NCI-H2081 (cell line): ENCODE measurements around the gene BRD3.

Experiments used
- DNase-seq, 2 experiments: peaks; one replicate each; lab custom pipeline; 2025; lab: John Stamatoyannopoulos, UW

Gene BRD3

DNA sequence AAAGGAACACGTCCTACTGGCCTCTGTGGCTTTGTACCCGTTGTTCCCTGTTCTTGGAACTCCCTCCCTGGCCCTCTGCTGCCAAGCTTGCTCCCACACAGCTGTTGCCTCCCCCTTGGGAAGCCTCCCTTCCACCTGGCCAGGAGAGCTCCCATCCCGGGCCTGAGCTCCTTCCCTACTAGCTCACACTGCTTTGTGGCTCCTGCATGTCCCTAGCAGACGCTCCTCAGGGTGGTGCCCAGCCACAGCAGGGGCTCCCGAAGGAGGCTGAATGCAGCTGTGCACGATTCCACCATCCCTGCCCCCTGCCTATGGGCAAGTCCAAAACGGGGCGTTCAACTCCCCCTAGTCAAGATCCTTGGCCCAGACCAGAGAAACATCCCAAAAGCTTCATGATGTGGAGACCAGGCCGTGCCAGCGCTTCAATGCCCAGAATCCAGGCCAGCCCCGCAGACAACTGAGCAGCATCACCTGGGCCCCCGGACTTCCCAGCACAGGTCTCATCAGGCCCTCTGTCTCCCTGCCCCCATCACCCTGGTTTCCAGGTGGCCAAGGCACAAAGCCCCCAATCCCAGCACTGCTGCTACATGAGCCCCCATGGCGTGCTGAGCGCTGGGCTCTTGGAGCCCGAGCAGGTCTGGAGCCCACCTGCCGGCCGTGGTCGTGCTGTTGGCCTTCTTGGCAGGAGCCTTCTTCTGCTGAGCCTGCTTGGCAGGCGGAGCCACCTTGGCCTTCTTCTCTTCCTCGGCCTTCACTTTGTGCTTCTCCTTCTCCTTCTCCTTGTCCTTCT is 28.2 kb downstream of the BRD3 start:
- DNase-seq, result no peak

DNA sequence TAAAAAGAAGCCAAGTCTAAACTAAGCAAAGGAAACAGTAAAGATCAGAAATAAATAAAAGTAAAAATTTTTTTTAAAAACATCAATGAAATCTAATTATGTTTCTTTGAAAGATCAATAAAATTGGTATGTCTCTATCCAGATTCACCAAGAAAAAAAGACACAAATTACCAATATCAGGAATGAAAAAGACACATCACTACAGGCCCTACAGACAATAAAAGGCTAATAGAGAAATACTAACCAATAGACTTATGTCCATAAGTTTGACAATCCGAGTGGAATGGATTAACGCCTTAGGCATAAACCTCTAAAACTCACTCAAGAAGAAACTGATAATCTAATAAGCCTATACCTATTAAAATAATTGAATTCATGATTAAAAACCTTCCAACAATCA is 30.2 kb downstream of the BRD3 start:
- no peak for DNase-seq

DNA sequence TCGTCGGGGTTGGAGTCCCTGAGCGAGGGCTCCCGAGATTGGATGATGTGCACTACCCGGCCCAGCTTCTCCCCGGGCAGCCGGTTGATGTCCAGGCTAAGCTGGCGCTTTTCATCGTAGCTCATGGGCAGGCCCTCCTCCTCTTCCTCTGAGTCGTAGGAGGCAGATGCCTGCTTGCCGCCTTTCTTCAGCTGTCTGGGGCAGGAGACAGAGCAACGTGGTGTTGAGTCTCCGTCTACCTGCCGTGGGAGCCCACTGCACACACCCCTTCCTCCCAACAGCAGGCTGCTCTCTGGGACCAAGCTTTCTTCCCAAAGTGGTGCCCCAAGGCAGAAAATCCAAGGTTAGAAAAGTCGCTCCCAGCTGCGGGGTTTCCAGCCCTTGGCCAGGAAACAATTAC is 31.7 kb downstream of the BRD3 start:
- no peak for DNase-seq

DNA sequence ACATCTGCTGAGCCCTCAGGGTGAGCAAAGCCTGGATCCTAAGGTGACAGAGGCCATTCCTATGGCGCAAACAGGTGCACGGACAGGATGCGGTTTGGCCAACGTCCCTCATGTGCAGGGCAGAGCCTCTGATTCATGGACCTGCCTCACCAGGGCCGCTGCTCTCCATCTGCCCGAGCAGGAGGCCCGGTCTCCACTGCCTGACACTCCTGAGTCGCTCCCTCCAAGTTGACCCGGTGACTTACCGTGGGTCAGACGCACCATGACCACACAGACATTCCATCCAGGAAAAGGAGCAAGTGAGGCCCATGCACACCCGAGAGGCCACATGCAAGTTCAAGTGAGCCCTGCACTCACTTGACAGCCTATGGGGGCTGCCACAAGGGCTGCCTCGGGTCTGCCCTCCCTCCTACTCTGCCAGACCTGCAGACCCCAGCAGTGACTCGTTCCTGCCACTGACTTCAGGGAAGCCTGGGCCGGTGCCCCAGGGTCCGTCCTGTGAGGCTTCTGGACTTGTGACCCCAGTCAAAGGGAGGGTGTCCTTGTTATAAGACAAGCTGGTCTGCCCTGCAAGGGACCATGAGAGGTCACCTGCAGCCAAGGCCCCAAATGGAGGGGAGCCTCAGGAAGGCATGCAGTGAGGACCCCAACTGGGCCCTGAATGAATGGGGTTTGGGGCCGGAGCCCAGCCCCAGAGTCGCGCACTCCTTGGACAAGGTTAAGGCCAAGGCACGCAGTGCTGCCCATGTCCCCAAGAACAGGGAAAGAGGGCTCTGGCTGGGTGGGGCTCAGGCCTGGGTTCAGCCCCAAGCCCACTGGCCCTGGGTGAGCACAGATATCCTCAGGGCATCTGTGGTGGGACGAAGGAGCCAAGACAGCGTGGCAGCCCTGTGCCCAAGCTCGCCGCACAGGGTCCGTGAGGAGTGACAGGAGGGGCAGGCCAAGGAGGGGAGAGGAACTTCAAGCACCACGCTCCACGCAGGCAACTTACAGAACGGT is 32.5 kb downstream of the BRD3 start:
- DNase-seq, result no peak

DNA sequence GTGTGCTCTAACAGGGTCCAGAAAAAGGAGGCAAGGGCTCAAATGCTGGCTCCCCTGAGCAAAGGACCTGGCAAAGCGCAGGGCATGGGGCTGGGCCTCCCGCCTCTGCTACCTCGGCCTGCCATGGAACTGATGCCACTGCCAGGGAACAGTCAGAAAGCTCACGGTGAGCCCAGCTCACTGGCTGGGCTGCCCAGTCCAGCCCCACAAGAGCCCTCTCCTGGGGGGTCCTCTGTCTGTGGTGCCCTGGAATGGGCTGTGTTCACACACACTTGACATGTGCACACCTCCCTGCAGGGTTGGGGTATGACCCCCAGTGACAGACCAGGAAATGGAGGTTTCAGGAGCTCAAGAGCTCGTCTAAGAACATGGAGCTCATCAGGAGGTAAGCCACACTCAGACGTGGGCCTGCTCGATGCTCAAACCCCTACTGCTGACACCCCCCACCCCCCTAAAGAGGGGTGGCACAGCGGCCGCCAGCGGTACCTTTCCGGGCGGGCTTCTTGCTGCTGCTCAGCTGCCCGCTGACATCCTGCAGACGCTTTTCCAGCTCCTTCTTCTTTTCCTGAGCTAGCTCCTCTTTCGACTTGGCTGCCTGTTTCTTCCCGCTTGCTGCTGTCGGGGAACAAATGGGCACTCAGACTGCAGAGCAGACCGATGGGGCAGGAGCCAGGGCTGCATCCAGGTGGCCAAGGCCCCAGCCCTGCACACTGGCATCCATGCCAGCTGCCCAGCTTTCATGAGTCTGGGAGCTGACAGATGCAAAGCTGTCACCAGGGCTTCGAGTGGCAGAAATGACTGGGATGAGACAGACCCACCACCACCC is 33.4 kb downstream of the BRD3 start:
- DNase-seq, result no peak

DNA sequence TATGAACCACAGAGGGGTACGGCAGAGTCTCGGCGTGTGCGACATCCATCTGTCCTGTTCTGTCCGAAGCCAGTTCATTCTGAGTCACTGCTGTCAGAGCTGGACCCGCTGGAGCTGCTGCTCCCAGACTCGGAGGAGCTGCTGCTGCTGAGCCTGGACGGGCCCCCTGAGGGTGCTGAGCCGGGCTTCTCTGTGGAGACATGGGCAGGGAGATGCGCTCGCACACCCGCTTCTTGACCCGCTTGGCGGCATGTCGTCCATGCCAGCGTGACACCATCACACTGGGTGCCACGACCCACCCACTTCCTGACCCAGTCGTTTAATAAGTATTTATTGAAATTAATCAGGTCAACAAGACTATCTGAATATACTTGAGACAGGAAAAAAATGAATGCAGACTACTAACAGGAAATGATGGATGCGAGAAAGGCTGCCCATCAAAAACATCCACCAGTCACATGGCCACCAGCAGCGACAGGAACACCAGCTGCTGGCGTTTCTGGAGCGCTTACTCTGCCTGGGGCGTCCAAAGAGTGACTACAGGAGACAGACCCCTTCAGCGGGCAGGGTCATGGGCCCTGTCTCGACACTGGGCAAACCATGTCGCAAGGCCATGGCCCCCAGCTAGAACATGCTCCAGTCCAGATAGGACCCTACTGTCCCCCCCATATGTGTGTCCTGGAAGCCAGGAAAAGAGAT is 34.2 kb downstream of the BRD3 start:
- no peak for DNase-seq

DNA sequence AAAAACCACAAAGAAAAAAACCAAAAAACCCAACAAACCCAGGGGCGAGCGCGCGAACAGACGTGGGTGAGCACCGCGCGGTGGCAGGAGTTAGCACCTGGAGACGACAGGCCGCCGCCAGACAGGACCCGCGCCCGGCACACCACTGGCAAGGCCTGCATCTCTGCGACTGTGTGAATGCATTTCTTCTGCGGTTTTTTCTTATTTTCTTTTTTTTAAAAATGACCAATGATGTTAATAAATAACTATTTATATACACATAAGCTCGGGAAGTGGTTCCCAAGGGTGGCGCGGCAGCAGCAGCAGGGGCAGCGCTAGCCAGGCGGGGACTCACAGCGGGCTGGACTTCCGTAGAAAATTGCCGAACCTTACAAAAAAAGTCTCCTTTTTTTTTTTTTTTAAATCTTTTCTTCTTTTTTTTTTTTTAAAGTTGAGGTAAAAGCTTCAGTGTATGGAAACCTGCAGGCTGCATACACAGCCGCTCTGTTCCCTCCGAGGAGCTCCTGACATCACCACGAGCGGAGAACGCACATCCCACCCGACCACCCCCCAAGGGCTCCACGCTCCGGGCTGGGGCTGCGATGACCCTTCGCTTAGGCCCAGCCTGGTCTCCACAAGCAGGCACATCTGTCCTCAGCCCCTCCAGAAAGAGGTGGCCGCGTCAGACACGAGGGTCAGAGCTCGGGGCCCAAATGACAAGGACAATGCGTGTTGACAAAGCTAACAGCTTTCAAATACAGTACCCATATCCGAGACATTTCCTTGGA is 35.2 kb downstream of the BRD3 start:
- DNase-seq, result no peak

DNA sequence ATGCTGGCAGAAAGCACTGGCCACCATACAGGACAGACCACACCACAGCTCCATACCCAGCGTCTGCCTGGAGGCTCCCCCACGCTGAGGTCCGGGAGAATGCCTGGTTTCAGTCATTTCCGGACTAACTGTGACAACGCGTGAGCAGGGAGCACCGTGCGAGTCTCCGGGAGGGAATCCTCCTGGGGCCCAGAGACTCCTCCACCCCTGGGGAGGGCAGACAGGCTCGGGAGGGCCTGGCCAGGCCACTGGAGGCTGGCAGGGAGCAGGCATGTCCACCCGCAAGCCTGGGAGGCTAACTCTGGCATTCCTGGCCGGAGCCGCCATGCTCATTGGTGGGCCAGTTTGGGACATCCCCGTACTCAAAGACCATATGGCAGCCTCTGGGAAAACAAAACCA is 36.0 kb downstream of the BRD3 start:
- no peak for DNase-seq

DNA sequence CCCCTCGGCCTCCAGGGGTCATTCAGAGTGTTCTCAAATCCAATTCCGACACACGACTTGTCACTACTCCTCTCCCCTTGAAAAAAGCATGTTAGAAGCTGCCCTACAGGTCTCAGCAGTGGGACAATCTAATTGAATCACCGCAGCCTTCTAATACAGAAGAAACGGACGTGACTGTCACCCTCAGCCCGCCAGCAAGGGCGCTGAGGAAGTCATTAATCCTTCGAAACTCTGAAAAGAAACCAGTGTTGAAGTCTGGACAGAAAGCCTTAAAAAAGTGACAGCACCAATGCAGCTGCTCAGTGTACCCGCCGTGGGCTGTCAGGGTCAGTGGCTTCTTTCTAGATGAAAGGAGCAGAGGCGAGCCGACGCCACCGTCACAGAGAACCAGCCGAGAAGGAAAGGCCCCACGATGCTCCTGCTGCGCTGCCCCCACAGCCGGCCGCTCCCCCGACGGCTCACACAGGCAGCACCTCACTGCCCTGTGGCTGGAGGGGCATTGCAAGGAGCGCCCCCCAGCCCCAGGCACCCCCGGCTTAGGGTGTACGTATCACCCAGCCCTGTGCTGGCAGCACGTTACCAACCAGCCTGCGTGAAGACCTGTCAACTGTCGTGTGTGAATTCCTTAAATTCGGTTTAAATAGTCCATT is 36.9 kb downstream of the BRD3 start:
- no peak for DNase-seq

DNA sequence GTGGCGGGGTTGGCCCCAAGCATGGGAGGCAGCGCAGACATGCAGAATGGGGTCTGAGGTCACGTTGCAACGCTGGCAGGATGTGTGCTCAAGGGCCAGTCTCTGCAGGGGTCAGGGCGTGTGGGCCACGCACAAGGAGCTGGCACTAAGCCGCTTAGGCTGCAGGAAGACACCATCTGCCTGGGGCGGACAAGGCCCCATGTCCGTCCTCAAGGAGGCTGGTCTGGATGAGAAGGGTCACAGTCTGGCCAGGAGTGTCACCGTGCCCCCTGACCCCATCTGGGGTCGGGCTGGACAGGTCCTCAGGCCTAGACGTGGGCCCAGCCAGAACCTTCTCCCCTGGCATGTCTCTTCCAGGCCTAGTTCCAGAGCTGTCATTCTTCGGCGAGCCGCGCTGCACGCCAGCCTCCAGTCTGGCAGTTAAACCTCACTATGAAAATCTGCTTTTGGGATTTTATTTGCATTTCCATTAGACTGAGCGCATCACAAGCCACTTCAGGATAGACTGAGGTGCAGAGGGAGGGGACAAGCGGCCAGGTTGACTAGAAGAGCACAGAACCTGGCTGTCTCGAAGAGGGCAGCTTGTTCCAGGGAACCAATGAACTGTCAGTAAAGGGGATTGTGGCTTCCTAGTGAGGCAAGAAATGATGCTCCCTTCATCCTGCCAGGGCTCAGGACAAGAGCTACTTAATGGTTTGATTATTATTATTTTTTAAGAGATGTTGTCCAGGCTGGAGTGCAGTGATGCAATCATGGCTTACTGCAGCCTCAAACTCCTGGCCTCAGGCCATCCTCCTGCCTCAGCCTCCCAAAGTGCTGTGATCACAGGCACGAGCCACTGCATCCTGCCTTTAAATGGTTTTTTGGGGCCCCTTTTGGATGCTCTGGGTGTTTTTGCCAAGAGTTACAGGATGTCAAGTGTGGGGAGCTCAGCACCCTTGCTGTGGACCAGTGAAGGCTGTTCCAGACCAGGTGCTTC is 38.3 kb downstream of the BRD3 start:
- no peak for DNase-seq

DNA sequence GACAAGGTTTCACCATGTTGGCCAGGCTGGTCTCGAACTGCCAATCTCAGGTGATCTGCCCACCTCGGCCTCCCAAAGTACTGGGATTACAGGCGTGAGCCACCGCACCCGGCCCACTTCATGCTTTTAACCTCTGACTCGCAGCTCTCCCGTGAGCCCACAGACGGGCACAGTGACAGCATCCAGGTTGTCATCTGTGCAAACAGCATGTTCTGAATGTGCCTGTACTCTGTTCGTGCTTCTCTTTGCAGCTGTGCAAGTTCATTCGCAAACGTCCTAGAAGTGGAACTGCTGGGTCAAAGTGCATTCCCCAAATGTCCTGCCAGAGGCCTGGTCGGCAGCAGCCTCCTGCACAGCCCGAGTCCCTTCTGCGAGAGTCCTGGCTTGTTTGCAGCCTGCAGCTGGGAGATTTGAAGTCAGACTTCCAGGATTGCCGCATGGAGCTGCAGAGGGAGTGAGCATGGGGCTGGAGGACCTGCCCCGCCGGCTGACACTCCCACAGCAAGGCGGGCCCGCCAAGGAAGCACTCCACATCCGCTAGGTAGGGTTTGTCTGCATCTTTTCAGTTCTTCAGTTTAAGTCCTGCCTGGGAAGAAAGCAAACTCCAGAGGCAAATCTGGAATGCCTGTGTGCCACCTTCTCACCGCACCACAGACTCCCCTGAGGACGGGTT is 39.1 kb downstream of the BRD3 start:
- DNase-seq, result no peak

DNA sequence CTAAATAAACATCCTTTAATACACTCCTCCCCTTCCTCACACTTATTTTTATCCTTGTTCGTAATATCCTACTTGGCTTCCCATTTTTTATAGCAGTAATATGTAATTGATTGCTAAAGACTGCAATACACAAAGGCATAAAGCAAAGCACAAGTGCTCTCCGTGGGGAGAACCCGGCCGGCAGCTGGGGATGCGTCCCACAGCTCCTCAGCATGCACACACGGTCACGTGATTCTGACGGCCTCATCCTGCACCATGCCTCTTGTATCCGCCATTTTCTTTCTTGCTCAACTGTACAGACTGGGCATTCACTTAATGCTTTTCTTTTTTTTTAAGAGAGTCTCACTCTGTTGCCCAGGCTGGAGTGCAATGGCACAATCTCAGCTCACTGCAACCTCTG is 39.8 kb downstream of the BRD3 start:
- no peak for DNase-seq

DNA sequence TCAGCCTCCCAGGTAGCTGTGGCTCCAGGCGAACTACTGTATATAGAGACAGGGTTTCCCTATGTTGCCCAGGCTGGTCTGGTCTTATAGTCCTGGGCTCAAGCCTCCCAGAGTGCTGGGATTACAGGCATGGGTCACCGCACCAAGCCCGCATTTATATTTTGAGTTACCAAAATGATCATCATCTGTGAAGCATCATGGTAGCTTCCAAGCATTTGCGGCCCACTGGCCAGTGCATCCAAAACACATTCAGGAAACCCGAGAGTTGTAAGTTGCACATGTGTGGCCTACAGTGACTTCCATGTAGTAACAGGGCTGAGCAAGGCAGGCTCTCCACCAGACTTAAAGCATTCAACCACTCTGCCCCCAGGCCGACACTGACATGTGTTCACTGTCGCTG is 40.3 kb downstream of the BRD3 start:
- no peak for DNase-seq

DNA sequence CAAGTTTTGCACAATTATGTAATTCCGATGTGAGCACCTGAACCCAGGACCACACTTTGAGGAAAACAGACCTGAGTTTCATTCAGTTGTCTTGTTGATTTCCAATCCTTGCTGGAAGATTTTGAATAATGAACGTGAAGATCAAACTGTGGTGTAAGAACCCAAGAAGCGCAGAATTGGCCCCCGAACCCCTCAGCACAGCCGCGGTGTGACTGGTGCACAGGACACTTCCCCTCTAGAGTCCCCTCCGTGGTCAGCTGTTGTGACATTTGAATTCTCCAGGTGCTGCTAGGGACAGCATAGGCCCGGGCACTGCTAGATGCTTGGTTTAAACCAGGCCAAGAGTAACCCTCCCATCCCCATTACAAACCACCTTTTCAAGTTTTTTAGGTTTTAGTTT is 40.8 kb downstream of the BRD3 start:
- no peak for DNase-seq

DNA sequence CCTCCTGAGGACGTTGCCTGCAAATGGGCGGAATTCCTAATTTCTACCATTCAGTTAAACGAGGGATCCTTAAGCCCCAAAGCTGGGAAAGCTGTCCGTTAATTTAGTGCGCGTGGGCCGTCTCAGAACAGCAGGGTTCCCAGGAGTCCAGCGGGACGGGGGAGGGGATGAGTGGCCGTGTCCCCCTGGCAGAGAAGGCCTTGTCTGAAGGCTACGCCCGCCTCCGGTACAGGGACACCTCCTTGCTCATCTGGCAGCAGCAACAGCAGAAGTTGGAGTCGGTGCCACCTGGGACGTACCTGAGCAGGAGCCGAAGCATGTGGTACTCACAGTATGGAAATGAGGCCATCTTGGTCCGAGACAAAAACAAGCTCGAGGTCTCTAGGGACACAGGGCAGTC is 41.2 kb downstream of the BRD3 start:
- no peak for DNase-seq

DNA sequence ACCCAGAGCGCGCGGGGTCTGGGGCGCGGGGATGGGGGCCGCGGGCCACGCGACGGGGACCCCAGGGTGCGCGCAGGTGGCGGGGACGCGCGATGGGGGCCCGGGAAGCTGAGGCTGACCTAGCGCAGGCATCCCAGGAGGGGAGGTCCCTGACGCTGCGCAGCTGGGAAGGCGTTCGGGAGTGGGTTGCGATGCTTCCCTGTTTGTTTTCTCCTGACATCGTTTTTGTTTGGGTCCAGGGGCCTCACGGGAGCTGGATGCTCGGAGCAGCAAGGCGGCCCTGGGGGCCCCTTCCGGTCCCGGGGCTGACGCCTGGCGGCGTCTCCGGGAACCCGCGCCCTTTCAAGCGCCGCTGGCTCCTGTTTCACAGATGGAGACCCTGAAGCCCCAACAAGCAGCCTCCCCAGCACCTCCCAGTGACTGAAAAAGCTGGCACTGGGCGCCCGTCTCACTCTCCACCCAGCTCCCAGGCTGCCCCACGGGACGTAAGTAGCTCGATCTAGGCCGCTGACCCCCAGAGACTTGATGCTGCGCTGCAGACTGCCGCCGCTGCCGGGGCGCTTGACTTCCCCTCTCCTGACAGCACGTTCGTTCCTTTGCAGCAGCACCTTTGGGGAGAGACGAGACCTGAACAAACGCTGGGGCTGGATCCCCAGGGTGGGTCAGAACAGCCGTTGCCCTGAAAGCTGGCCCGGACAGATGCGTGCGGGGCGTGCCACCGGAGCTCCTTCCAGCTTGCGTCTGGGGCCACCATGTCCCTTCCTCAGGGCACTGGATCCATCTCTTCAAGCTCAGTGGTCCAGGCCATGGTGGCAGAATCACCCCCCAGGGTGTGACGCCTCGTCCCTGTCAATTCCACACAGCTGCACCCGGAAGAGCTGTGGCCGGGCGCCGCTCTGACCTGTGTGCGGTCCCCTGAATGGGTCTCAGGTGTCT is 42.0 kb downstream of the BRD3 start:
- peak in 1 of 2 experiments; percentile 54 for DNase-seq

DNA sequence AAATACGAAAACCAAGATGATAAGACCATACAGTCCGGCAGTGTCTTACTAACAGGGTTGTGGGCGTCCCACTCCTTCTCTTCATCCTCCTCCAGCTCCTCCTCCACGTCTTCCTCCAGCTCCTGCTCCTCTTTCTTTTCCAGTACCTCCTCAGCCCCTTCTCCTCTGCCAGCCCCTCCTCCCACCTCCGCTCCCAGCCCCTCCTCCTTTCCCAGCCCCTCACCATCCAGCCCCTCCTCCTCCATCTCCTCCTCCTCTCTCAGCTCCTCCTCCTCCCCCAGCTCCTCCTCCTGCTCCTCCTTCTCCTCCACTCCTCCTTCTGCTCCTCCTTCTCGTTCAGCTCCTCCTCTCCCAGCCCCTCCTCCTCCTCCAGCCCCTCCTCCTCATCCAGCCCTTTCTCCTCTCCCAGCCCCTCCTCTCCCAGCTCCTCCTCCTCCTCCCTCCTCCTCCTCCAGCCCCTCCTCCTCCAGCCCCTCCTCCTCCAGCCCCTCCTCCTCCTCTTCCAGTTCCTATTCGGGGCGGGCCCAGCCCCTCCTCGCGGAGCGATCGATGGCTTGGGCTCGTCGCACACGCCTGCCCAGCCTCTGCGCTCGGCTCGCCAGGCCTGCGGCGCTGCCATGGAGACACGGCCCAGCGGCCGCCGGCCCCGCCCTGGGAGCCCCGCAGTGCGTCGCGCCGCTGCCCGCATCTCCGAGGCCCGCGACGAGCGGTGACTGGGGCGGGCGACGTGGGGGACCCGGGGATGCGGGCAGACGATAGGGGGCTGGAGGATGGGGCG is 42.8 kb downstream of the BRD3 start, which contains the start of gene BRD3OS:
TSS of gene BRD3OS (plus strand) at position 654 of the 778 bp plus-strand sequence. CDS start 1,267 bp downstream, outside the sequence.
- DNase-seq, result peak; percentile 94 to 96
